SU-DHL-6 (cell line): ENCODE measurements around the gene SNRNP70.

Experiments used
- CTCF ChIP-seq: fragments of 200-600 bp; sonication (generic); IDR thresholded peaks from one replicate; pipeline ENCODE4 v1.5.1; 2017; ENCODE audit warnings: antibody characterized with exemption, mild to moderate bottlenecking, low read length, moderate library complexity; ENCODE audit not compliant: insufficient read depth, poor library complexity, severe bottlenecking
- EZH2phosphoT487 ChIP-seq: fragments of 200-600 bp; sonication (generic), shearing (Covaris generic); conservative IDR thresholded peaks from 2 replicates; pipeline ENCODE4 v1.6.1; 2018; ENCODE audit warnings: mild to moderate bottlenecking, antibody characterized with exemption, low read length, moderate library complexity, mixed read lengths

- no peak for TF ChIP-seq CTCF
- TF ChIP-seq EZH2phosphoT487, result no peak
Observed at GRCh38 chr19:49150106-49150943, 65.1 kb downstream of the SNRNP70 start.
